IMR-90 (cell line): ENCODE results near the gene EPS8. TPM values are rescaled to one million over a fixed set of nuclear protein-coding genes. Genes with fewer than 3 reads are reported as not detected.

Experiments
- ATAC-seq: fragments of 200-7000 bp; cut with Tn5 transposase; 2 replicates; pipeline ENCODE4 v1.9.1; 2020; ENCODE audit warnings: low read depth, mild to moderate bottlenecking, moderate library complexity
- BruUV-seq: library from RNA; stranded (reverse); fragments of 400-500 nt; replicated peaks from 2 replicates; lab custom pipeline; 2021; lab: Mats Ljungman, UMichigan
- CTCF ChIA-PET: fragments of 300-600 bp; formaldehyde crosslinking; extraction: SDS; loops from one replicate; lab custom pipeline; 2021; ENCODE audit warnings: antibody characterized with exemption; lab: Yijun Ruan, JAX
- POLR2A ChIA-PET: fragments of 300-600 bp; sonication (Branson Sonifier 250); formaldehyde crosslinking; loops from one replicate; lab custom pipeline; 2022; ENCODE audit warnings: antibody characterized with exemption; ENCODE audit not compliant: unreplicated experiment; lab: Charles Lee
- DNase-seq: peaks from one replicate; pipeline ENCODE4 v3.0.0; 2013
- H2AFZ ChIP-seq: replicated peaks from 2 replicates; pipeline ENCODE3; 2013; ENCODE audit warnings: low read length, mild to moderate bottlenecking; ENCODE audit not compliant: poor library complexity
- H2AK5ac ChIP-seq: 2 replicates; pipeline ENCODE4 v1.6.1; 2013; ENCODE audit warnings: low read depth, low read length, inconsistent platforms
- H2AK9ac ChIP-seq: replicated peaks from 2 replicates; pipeline ENCODE3; 2013; ENCODE audit warnings: mild to moderate bottlenecking, low read depth, low read length, moderate library complexity; ENCODE audit not compliant: poor library complexity
- H2BK120ac ChIP-seq: 2 replicates; pipeline ENCODE4 v1.6.1; 2013; ENCODE audit warnings: low read depth, low read length, inconsistent platforms
- H2BK15ac ChIP-seq: 3 replicates; pipeline ENCODE4 v1.6.1; 2013; ENCODE audit warnings: low read depth, low read length, inconsistent platforms
- H2BK20ac ChIP-seq: 2 replicates; pipeline ENCODE4 v1.6.1; 2013; ENCODE audit warnings: low read depth, mild to moderate bottlenecking, inconsistent platforms, low read length, moderate library complexity
- H2BK5ac ChIP-seq: 2 replicates; pipeline ENCODE4 v1.6.1; 2013; ENCODE audit warnings: mild to moderate bottlenecking, low read depth, low read length, inconsistent platforms; ENCODE audit not compliant: poor library complexity, severe bottlenecking
- H3K14ac ChIP-seq: replicated peaks from 2 replicates; pipeline ENCODE4 v1.6.1; 2013; ENCODE audit warnings: low read depth, low read length, inconsistent platforms
- H3K18ac ChIP-seq: 2 replicates; pipeline ENCODE4 v1.6.1; 2013; ENCODE audit warnings: low read depth, low read length, control low read depth
- H3K23ac ChIP-seq: 2 replicates; pipeline ENCODE4 v1.6.1; 2013; ENCODE audit warnings: low read depth, low read length, inconsistent platforms
- H3K27ac ChIP-seq: 2 replicates; pipeline ENCODE4 v1.5.1; 2013; ENCODE audit warnings: mild to moderate bottlenecking, control low read depth, low read length; ENCODE audit not compliant: insufficient read depth
- H3K27me3 ChIP-seq: 2 replicates; pipeline ENCODE4 v1.6.1; 2013; ENCODE audit warnings: low read length; ENCODE audit not compliant: control insufficient read depth, insufficient read depth
- H3K36me3 ChIP-seq: 2 replicates; pipeline ENCODE4 v1.6.1; 2013; ENCODE audit warnings: low read length, mixed read lengths; ENCODE audit not compliant: control insufficient read depth, insufficient read depth
- H3K4ac ChIP-seq: 2 replicates; pipeline ENCODE4 v1.6.1; 2013; ENCODE audit warnings: low read depth, low read length, inconsistent platforms
- H3K4me1 ChIP-seq: 2 replicates; pipeline ENCODE4 v1.6.1; 2013; ENCODE audit warnings: low read length, mixed read lengths; ENCODE audit not compliant: control insufficient read depth, insufficient read depth
- H3K4me2 ChIP-seq: 2 replicates; pipeline ENCODE4 v1.6.1; 2013; ENCODE audit warnings: low read depth, mild to moderate bottlenecking, control low read depth, low read length, moderate library complexity
- H3K4me3 ChIP-seq: 2 replicates; pipeline ENCODE4 v1.5.1; 2013; ENCODE audit warnings: low read depth, mild to moderate bottlenecking, control low read depth, low read length, moderate library complexity; ENCODE audit not compliant: insufficient read depth
- H3K56ac ChIP-seq: 2 replicates; pipeline ENCODE4 v1.6.1; 2013; ENCODE audit warnings: low read length, inconsistent platforms; ENCODE audit not compliant: insufficient read depth; ENCODE audit errors: extremely low read depth
- H3K79me1 ChIP-seq, 2 experiments: 2 replicates each; pipeline ENCODE4 v1.6.1; 2013; ENCODE audit warnings: low read length in 2 of 2, inconsistent platforms in 1 of 2, low read depth in 1 of 2
- H3K9ac ChIP-seq: 2 replicates; pipeline ENCODE4 v1.6.1; 2013; ENCODE audit warnings: low read depth, low read length, control low read depth
- H3K9me1 ChIP-seq: 2 replicates; pipeline ENCODE4 v1.6.1; 2013; ENCODE audit warnings: low read length, inconsistent platforms; ENCODE audit not compliant: insufficient read depth
- H3K9me3 ChIP-seq: 2 replicates; pipeline ENCODE4 v1.6.1; 2013; ENCODE audit warnings: low read length; ENCODE audit not compliant: control insufficient read depth, insufficient read depth
- H4K20me1 ChIP-seq: 2 replicates; pipeline ENCODE4 v1.6.1; 2013; ENCODE audit warnings: low read length, inconsistent platforms; ENCODE audit not compliant: insufficient read depth
- H4K5ac ChIP-seq: 2 replicates; pipeline ENCODE4 v1.6.1; 2013; ENCODE audit warnings: mild to moderate bottlenecking, low read depth, low read length, control low read depth
- H4K8ac ChIP-seq, 2 experiments: 2 replicates each; pipeline ENCODE4 v1.6.1; 2013; ENCODE audit warnings: low read depth in 2 of 2, low read length in 2 of 2, control low read depth in 1 of 2, inconsistent platforms in 1 of 2
- H4K91ac ChIP-seq: 2 replicates; pipeline ENCODE4 v1.6.1; 2013; ENCODE audit warnings: low read depth, low read length, inconsistent platforms; ENCODE audit not compliant: insufficient read depth
- BHLHE40 ChIP-seq: fragments of 150-350 bp; IDR thresholded peaks from 2 replicates; pipeline ENCODE4 v1.6.1; 2016; ENCODE audit warnings: mild to moderate bottlenecking, low read depth, low read length
- CEBPB ChIP-seq: IDR thresholded peaks from 2 replicates; pipeline ENCODE4 v1.6.1; 2012; ENCODE audit warnings: low read depth, low read length, improper control_type of control experiment
- CHD1 ChIP-seq: IDR thresholded peaks from 2 replicates; pipeline ENCODE4 v1.6.1; 2012; ENCODE audit warnings: low read depth, low read length, improper control_type of control experiment
- CTCF ChIP-seq: conservative IDR thresholded peaks from 2 replicates; pipeline ENCODE4 v1.5.1; 2012; ENCODE audit warnings: mild to moderate bottlenecking, low read depth, low read length, improper control_type of control experiment
- ELK1 ChIP-seq: fragments of 150-350 bp; IDR thresholded peaks from 2 replicates; pipeline ENCODE4 v1.6.1; 2016; ENCODE audit warnings: low read depth, mild to moderate bottlenecking, low read length, moderate library complexity, borderline replicate concordance
- FOS ChIP-seq: fragments of 150-350 bp; IDR thresholded peaks from 2 replicates; pipeline ENCODE4 v1.6.1; 2016; ENCODE audit warnings: low read depth, low read length
- MAZ ChIP-seq: IDR thresholded peaks from 2 replicates; pipeline ENCODE4 v1.6.1; 2012; ENCODE audit warnings: low read depth, mild to moderate bottlenecking, low read length, improper control_type of control experiment, moderate library complexity, borderline replicate concordance
- NFE2L2 ChIP-seq: fragments of 150-350 bp; IDR thresholded peaks from 2 replicates; pipeline ENCODE4 v1.6.1; 2016; ENCODE audit warnings: low read depth, mild to moderate bottlenecking, low read length
- POLR2A ChIP-seq: IDR thresholded peaks from 2 replicates; pipeline ENCODE4 v1.6.1; 2012; ENCODE audit warnings: mild to moderate bottlenecking, low read depth, low read length
- RCOR1 ChIP-seq: IDR thresholded peaks from 2 replicates; pipeline ENCODE4 v1.6.1; 2012; ENCODE audit warnings: mild to moderate bottlenecking, low read length, improper control_type of control experiment; ENCODE audit not compliant: insufficient replicate concordance
- RFX5 ChIP-seq: IDR thresholded peaks from 2 replicates; pipeline ENCODE4 v1.8.0; 2012; ENCODE audit warnings: low read depth, mild to moderate bottlenecking, low read length, moderate library complexity
- USF2 ChIP-seq: fragments of 150-350 bp; IDR thresholded peaks from 2 replicates; pipeline ENCODE4 v1.6.1; 2017; ENCODE audit warnings: mild to moderate bottlenecking, antibody characterized with exemption, low read length, low read depth
- WGBS, 2 experiments: methylation state at CpG; one replicate each; pipeline versions ENCODE4 v1.1.5 to v1.1.7; 2013; ENCODE audit warnings: missing lambda C conversion rate in 2 of 2; ENCODE audit not compliant: insufficient read length in 1 of 2; ENCODE audit errors: extremely low coverage in 2 of 2; 5-methylcytosine and 5-hydroxymethylcytosine counted together
- dilution Hi-C: fragments of 300-500 bp; cut with HindIII; formaldehyde crosslinking; loops from one replicate; pipeline ENCODE4 v1.14.3; 2018; ENCODE audit warnings: low sequenced_read_pairs; ENCODE audit not compliant: unreplicated experiment
- in situ Hi-C: fragments of 300-500 bp; cut with MboI; formaldehyde crosslinking; loops from 3 replicates; pipeline ENCODE4 v1.14.3; 2019; ENCODE audit warnings: low sequenced_read_pairs, inconsistent platforms, mixed read lengths
- intact Hi-C: fragments of 100-400 bp; cut with micrococcal nuclease; formaldehyde crosslinking; loops from 2 replicates; pipeline ENCODE4 v1.10.0; 2022
- polyA plus RNA-seq, 3 experiments: library from polyadenylated mRNA; depleted of rRNA; stranded (reverse); fragments of >200 nt; gene quantifications; 2 replicates each; pipeline ENCODE4 v1.2.3, GENCODE V29; 2012; ENCODE audit warnings: low replicate concordance in 1 of 3
- total RNA-seq: library from RNA; depleted of rRNA; stranded (reverse); fragments of >200 nt; gene quantifications from 2 replicates; pipeline ENCODE4 v1.2.3, GENCODE V29; 2012

EPS8 gene
- total and polyA plus RNA-seq, 2 of the 4 experiments (the other 2 are of a cell fraction), result 45.1 to 104 TPM

- Histone ChIP-seq H3K4me1 (peaks cover 5% of the 10 kb centered on the region; the same call in 1 of the 2 replicates), H3K27me3 (no peaks in the 10 kb centered on the region), H2BK120ac (peak overlapping the region; percentile 8; the same call in 1 of the 2 replicates), H3K27ac (no peak overlapping the region), H4K91ac (no peak overlapping the region), H4K5ac (no peak overlapping the region), H3K36me3 (no peaks in the 10 kb centered on the region), H3K9me3 (no peaks in the 10 kb centered on the region), H3K14ac (peak overlapping the region; percentile 61; the same call in 1 of the 2 replicates), H4K8ac (no peak overlapping the region), H3K4ac (0 out of 2 replicates have a peak overlapping the region, but pooled peaks have one; percentile 67), H3K79me1 (peaks cover 10 to 45% of the 10 kb centered on the region in 2 experiments; a peak in 2 of 4 replicates), H3K4me2 (no peak overlapping the region), H2AK5ac (peak overlapping the region; percentile 43; the same call in 1 of the 2 replicates), H3K23ac (peak overlapping the region; percentile 38; the same call in 1 of the 2 replicates), H2BK20ac (no peak overlapping the region; the same call in 1 of the 2 replicates), H3K18ac (no peak overlapping the region), H3K9ac (no peak overlapping the region), H2AK9ac (no peak overlapping the region), H2BK5ac (no peak overlapping the region), H2AFZ (no peak overlapping the region), H4K20me1 (peaks cover 3% of the 10 kb centered on the region; the same call in 1 of the 2 replicates), H3K9me1 (0 out of 2 replicates have a peak, but pooled peaks cover 3% of the 10 kb centered on the region), H2BK15ac (peak overlapping the region; percentile 11; the same call in 1 of the 3 replicates), H3K4me3 (no peak overlapping the region), H3K56ac (no peak overlapping the region)
- no CpG with 5 or more reads among the region's 3 CpGs for WGBS, 2 experiments
- ChIA-PET POLR2A (no interaction called here), CTCF (interaction anchor here (0.6 to 0.8 kb wide), 3 partner anchors 72 to 186 kb away, joined by 3 read pairs; no protein-coding TSS in a partner anchor)
- DNase-seq, result no peak
- intact Hi-C loops, result loop anchor here (5.0 kb wide), 1 partner anchor 87 kb away; no protein-coding TSS in a partner anchor
- in situ Hi-C loops, result no loop called here
- BruUV-seq, result no TSS peak
- ATAC-seq, result no peak
- dilution Hi-C loops, result no loop called here
- TF ChIP-seq BHLHE40, result no peak
- TF ChIP-seq RFX5, result no peak
- TF ChIP-seq NFE2L2, result no peak
- no peak for TF ChIP-seq CHD1
- TF ChIP-seq CEBPB, result no peak
- no peak for TF ChIP-seq POLR2A
- no peak for TF ChIP-seq FOS
- TF ChIP-seq MAZ, result no peak
- TF ChIP-seq ELK1, result no peak
- no peak for TF ChIP-seq CTCF
- no peak for TF ChIP-seq USF2
- no peak for TF ChIP-seq RCOR1
Observed at GRCh38 chr12:15770021-15770420, 19.2 kb downstream of the EPS8 start.
